GM12878 (cell line): Measurements from ENCODE around the gene PLA2G15. TPM values are rescaled to one million over a fixed set of nuclear protein-coding genes. Genes with fewer than 3 reads are reported as not detected.

ENCODE experiments used
- CBX3 ChIP-seq: fragments of 200-600 bp; sonication (generic); IDR thresholded peaks from 2 replicates; pipeline ENCODE4 v1.6.1; 2016; ENCODE audit warnings: low read depth, borderline replicate concordance
- CREM ChIP-seq: IDR thresholded peaks from 2 replicates; pipeline ENCODE4 v1.6.1; 2014; ENCODE audit warnings: antibody characterized with exemption, low read depth
- IKZF1 ChIP-seq: fragments of 450-650 bp; conservative IDR thresholded peaks from 2 replicates; pipeline ENCODE4 v1.6.1; 2017; ENCODE audit warnings: antibody characterized with exemption, mild to moderate bottlenecking
- IRF4 ChIP-seq: IDR thresholded peaks from 2 replicates; pipeline ENCODE4 v1.6.1; 2011; ENCODE audit warnings: low read depth, low read length
- NFYB ChIP-seq: IDR thresholded peaks from 2 replicates; pipeline ENCODE4 v1.6.1; 2011; ENCODE audit warnings: low read depth, mild to moderate bottlenecking, low read length, improper control_type of control experiment, moderate library complexity; ENCODE audit not compliant: insufficient read depth
- NR2C1 ChIP-seq: fragments of 450-650 bp; IDR thresholded peaks from 2 replicates; pipeline ENCODE4 v1.6.1; 2017; ENCODE audit warnings: antibody characterized with exemption, mild to moderate bottlenecking, moderate library complexity
- polyA plus RNA-seq, 11 experiments: library from polyadenylated mRNA; depleted of rRNA in 4 of 11; unstranded in 6 of 11; stranded (reverse) in 5 of 11; fragments of >200 nt; fragmentation: Nextera tagmentation in 4 of 11; fragmentation: Illumina TruSeq in 1 of 11; extraction: Ambion mirVana in 4 of 11; extraction: Trizol in 1 of 11; gene quantifications; 1 replicate in 1 of 11; 2 replicates in 10 of 11; pipeline versions ENCODE4 v1.2.1 to v1.2.3, GENCODE V29; 2011 to 2016; ENCODE audit warnings: inconsistent platforms in 2 of 11, missing spikeins in 2 of 11, low read depth in 1 of 11
- total RNA-seq, 4 experiments: library from RNA; depleted of rRNA in 3 of 4; stranded (reverse); fragments of >200 nt in 3 of 4; fragmentation: Illumina TruSeq in 1 of 4; extraction: Trizol in 1 of 4; gene quantifications; 2 replicates each; pipeline versions ENCODE4 v1.2.1 to v1.2.3, GENCODE V29; 2013 to 2021
- TF ChIP-seq, protein P1 (sequence below): fragments of 450-650 bp; formaldehyde crosslinking; IDR thresholded peaks from 2 replicates; pipeline ENCODE4 v1.4.0; 2020; ENCODE audit warnings: mild to moderate bottlenecking, moderate library complexity
- TF ChIP-seq, protein P2 (sequence below): IDR thresholded peaks from 2 replicates; pipeline ENCODE4 v1.6.1; 2012; ENCODE audit warnings: mild to moderate bottlenecking, low read depth, low read length
- TF ChIP-seq, protein P3 (sequence below): IDR thresholded peaks from 2 replicates; pipeline ENCODE4 v1.6.1; 2012; ENCODE audit warnings: low read depth, low read length, improper control_type of control experiment
- TF ChIP-seq, protein P4 (sequence below): fragments of 450-650 bp; conservative IDR thresholded peaks from 2 replicates; pipeline ENCODE4 v1.6.1; 2017; ENCODE audit warnings: mild to moderate bottlenecking, moderate library complexity
- TF ChIP-seq, protein P5 (sequence below): IDR thresholded peaks from 2 replicates; pipeline ENCODE4 v1.6.1; 2012; ENCODE audit warnings: low read depth, low read length, improper control_type of control experiment

The PLA2G15 gene
- total and polyA plus RNA-seq, 10 of the 15 experiments (the other 5 are each of a cell fraction or from before 2014, with no cell fraction given): 0.31 to 9.4 (median 6.8) TPM

DNA sequence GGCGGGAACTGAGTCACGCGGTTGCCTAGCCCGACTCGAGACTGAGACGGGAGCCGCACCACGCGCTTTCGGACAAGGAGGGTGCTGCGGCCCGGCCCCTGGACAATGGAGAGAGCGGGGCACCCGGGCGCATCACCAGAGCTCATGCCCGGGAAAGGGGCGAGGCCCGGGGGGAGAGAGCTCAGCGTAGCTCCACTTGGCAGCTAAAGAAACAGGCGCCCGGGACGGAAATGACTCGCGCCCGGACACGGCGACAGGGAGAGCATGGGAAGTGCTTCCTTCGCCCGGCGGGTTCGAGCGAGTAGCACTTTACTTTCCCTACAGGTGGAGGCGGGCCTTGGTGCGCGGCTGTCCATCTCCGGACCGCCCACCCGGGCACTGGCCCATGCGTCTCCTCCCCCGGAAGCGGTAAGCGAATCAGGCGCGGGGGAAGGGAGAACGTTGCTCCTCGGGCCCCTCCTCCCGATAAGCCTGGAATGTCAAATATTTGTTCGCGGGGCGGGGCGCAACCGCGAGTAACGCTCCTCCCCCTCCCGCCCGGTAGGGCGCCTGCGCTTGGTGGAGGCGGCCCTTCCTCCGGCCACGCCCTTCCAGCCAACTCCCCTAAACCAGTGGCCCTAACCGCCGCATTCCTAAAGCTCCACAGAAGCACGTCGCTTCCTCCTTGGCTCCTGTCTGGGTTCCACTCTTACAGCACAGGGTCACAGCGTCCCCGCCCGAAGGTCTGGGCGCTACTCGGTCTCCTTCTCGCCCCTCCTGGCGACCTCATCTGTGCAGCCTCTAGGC, 7.7 kb upstream of the PLA2G15 start (continued):
- TF ChIP-seq, protein P1, sequence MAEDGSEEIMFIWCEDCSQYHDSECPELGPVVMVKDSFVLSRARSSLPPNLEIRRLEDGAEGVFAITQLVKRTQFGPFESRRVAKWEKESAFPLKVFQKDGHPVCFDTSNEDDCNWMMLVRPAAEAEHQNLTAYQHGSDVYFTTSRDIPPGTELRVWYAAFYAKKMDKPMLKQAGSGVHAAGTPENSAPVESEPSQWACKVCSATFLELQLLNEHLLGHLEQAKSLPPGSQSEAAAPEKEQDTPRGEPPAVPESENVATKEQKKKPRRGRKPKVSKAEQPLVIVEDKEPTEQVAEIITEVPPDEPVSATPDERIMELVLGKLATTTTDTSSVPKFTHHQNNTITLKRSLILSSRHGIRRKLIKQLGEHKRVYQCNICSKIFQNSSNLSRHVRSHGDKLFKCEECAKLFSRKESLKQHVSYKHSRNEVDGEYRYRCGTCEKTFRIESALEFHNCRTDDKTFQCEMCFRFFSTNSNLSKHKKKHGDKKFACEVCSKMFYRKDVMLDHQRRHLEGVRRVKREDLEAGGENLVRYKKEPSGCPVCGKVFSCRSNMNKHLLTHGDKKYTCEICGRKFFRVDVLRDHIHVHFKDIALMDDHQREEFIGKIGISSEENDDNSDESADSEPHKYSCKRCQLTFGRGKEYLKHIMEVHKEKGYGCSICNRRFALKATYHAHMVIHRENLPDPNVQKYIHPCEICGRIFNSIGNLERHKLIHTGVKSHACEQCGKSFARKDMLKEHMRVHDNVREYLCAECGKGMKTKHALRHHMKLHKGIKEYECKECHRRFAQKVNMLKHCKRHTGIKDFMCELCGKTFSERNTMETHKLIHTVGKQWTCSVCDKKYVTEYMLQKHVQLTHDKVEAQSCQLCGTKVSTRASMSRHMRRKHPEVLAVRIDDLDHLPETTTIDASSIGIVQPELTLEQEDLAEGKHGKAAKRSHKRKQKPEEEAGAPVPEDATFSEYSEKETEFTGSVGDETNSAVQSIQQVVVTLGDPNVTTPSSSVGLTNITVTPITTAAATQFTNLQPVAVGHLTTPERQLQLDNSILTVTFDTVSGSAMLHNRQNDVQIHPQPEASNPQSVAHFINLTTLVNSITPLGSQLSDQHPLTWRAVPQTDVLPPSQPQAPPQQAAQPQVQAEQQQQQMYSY (CRISPR knock-in tag): no peak
- TF ChIP-seq CREM (peak; percentile 12; the same call in 1 of the 2 replicates), IKZF1 (peak; percentile 79; the same call in 1 of the 2 replicates), NFYB (peak; percentile 55; the same call in 1 of the 2 replicates), CBX3 (no peak), NR2C1 (peak; percentile 38; the same call in 1 of the 2 replicates), IRF4 (no peak)
- TF ChIP-seq, protein P2, sequence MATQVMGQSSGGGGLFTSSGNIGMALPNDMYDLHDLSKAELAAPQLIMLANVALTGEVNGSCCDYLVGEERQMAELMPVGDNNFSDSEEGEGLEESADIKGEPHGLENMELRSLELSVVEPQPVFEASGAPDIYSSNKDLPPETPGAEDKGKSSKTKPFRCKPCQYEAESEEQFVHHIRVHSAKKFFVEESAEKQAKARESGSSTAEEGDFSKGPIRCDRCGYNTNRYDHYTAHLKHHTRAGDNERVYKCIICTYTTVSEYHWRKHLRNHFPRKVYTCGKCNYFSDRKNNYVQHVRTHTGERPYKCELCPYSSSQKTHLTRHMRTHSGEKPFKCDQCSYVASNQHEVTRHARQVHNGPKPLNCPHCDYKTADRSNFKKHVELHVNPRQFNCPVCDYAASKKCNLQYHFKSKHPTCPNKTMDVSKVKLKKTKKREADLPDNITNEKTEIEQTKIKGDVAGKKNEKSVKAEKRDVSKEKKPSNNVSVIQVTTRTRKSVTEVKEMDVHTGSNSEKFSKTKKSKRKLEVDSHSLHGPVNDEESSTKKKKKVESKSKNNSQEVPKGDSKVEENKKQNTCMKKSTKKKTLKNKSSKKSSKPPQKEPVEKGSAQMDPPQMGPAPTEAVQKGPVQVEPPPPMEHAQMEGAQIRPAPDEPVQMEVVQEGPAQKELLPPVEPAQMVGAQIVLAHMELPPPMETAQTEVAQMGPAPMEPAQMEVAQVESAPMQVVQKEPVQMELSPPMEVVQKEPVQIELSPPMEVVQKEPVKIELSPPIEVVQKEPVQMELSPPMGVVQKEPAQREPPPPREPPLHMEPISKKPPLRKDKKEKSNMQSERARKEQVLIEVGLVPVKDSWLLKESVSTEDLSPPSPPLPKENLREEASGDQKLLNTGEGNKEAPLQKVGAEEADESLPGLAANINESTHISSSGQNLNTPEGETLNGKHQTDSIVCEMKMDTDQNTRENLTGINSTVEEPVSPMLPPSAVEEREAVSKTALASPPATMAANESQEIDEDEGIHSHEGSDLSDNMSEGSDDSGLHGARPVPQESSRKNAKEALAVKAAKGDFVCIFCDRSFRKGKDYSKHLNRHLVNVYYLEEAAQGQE: no peak
- TF ChIP-seq, protein P3, sequence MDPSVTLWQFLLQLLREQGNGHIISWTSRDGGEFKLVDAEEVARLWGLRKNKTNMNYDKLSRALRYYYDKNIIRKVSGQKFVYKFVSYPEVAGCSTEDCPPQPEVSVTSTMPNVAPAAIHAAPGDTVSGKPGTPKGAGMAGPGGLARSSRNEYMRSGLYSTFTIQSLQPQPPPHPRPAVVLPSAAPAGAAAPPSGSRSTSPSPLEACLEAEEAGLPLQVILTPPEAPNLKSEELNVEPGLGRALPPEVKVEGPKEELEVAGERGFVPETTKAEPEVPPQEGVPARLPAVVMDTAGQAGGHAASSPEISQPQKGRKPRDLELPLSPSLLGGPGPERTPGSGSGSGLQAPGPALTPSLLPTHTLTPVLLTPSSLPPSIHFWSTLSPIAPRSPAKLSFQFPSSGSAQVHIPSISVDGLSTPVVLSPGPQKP: peak; percentile 52; the same call in 1 of the 2 replicates
- TF ChIP-seq, protein P4, sequence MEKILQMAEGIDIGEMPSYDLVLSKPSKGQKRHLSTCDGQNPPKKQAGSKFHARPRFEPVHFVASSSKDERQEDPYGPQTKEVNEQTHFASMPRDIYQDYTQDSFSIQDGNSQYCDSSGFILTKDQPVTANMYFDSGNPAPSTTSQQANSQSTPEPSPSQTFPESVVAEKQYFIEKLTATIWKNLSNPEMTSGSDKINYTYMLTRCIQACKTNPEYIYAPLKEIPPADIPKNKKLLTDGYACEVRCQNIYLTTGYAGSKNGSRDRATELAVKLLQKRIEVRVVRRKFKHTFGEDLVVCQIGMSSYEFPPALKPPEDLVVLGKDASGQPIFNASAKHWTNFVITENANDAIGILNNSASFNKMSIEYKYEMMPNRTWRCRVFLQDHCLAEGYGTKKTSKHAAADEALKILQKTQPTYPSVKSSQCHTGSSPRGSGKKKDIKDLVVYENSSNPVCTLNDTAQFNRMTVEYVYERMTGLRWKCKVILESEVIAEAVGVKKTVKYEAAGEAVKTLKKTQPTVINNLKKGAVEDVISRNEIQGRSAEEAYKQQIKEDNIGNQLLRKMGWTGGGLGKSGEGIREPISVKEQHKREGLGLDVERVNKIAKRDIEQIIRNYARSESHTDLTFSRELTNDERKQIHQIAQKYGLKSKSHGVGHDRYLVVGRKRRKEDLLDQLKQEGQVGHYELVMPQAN: 0 out of 2 replicates have a peak, but pooled peaks have one; percentile 27
- TF ChIP-seq, protein P5, sequence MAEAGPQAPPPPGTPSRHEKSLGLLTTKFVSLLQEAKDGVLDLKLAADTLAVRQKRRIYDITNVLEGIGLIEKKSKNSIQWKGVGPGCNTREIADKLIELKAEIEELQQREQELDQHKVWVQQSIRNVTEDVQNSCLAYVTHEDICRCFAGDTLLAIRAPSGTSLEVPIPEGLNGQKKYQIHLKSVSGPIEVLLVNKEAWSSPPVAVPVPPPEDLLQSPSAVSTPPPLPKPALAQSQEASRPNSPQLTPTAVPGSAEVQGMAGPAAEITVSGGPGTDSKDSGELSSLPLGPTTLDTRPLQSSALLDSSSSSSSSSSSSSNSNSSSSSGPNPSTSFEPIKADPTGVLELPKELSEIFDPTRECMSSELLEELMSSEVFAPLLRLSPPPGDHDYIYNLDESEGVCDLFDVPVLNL: no peak; the same call in 1 of the 2 replicates
